ENCODE measurements around the gene ABITRAM. TPM values are rescaled to one million over a fixed set of nuclear protein-coding genes. Genes with fewer than 3 reads are reported as not detected.

The ABITRAM gene
- total RNA-seq, 1 experiment from 2014 or later = 22.5 TPM

DNA sequence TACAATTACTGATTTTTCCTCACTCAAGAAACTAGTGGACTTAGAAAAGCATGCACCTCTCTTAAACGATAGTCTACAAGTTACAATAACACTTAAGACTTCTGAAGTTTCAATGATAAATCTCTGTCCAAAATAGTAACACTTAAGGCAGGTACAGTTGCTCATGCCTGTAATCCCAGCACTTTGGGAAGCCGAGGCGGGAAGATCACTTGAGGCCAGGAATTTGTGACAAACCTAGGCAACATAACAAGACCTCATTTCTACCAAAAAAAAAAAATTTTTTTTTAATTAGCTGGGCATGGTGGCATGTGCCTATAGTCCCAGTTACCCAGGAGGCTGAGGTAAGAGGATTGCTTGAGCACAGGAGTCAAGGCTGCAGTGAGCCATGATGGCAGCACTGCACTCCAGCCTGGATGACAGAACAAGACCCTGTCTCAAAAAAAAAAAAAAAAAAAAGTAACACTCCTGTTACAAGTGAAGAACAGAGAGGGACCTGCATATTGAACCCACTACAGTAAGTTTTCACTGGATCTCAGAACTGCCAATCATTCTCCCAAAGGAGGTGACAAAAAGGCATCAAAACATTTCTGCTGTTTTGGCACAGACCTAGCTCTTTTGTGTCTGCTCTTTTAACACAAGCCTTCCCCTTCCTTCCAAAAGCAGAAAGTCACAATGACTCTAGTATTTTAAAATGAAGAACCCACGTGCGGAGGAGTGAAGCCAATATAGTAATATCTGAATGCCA, 3.5 kb downstream of the ABITRAM start:
- Histone ChIP-seq H3K9me2 (replicated peaks; ENCODE audit: insufficient read depth, low read length) (no peaks in the 10 kb centered on the region), H3K9ac (ENCODE audit: low read length) (no peak overlapping the region), H3K36me3 (ENCODE audit: insufficient read depth, low read length) (peaks cover 18% of the 10 kb centered on the region; the same call in 1 of the 2 replicates), H2AFZ (ENCODE audit: low read length) (no peak overlapping the region), H3K79me2 (ENCODE audit: low read length) (peaks cover 44% of the 10 kb centered on the region), H4K20me1 (ENCODE audit: insufficient read depth, low read depth, low read length) (no peaks in the 10 kb centered on the region), H3K27me3 (ENCODE audit: low read length) (no peaks in the 10 kb centered on the region), H3K4me1 (ENCODE audit: low read length) (peaks cover 18% of the 10 kb centered on the region), H3K4me3 (ENCODE audit: low read length) (no peak overlapping the region), H3K9me3 (ENCODE audit: low read length) (no peaks in the 10 kb centered on the region), H3K27ac (ENCODE audit: low read length) (no peak overlapping the region), H3K4me2 (ENCODE audit: low read depth, low read length, poor library complexity, severe bottlenecking) (no peak overlapping the region)
- DNase-seq = no peak

DNA sequence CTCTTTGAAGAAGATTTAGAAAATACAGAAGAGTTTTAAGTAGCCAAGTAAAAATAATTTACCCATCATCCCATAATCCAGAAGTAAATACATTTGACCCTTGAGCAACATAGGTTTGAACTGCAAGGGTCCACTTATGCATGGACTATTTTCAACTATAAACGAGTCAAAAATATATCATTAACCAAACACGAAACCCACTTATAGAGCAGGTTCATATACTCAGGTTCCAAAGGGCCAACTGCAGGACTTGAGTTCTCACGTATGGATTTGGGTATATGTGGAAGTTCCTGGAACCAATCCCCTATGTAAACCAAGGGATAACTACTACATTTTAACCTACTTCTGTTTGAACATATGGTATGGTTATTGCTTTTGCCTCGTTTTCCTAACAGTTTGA, 5.8 kb downstream of the ABITRAM start:
- no peak overlapping the region for H3K9ac ChIP-seq (ENCODE audit: low read length)
- DNase-seq = no peak
- H3K36me3 ChIP-seq (ENCODE audit: insufficient read depth, low read length) = peaks cover 27% of the 10 kb centered on the region; the same call in 1 of the 2 replicates
- no peaks in the 10 kb centered on the region for H3K9me2 ChIP-seq (replicated peaks; ENCODE audit: insufficient read depth, low read length)
- no peaks in the 10 kb centered on the region for H3K9me3 ChIP-seq (ENCODE audit: low read length)
- H4K20me1 ChIP-seq (ENCODE audit: insufficient read depth, low read depth, low read length) = no peaks in the 10 kb centered on the region
- H3K27me3 ChIP-seq (ENCODE audit: low read length) = no peaks in the 10 kb centered on the region
- H3K4me1 ChIP-seq (ENCODE audit: low read length) = peaks cover 14% of the 10 kb centered on the region
- no peak overlapping the region for H3K4me2 ChIP-seq (ENCODE audit: low read depth, low read length, poor library complexity, severe bottlenecking)
- peaks cover 27% of the 10 kb centered on the region for H3K79me2 ChIP-seq (ENCODE audit: low read length)
- H3K4me3 ChIP-seq (ENCODE audit: low read length) = no peak overlapping the region
- H3K27ac ChIP-seq (ENCODE audit: low read length) = no peak overlapping the region
- no peak overlapping the region for H2AFZ ChIP-seq (ENCODE audit: low read length)

DNA sequence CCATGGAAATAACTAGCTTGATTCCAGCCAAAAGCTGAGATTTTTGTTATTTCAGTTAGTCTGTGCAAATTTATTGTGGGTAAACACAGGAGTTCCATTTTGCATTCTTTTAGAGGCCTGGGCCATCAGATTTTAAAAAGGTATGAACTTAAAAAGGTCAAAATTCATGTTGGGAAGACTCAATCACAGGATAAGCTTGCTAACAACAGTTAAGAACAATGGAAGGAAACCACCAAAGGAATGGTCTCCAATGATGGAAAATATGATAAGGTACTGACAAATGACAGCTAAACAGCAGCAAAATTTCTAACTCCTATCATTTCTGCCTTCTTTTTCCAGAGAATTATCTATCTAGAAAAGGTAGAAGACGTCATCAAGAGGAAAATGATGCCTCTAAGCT, 16.0 kb downstream of the ABITRAM start:
- Histone ChIP-seq H3K4me1 (ENCODE audit: low read length) (peaks cover 5% of the 10 kb centered on the region; the same call in 1 of the 2 replicates), H3K4me3 (ENCODE audit: low read length) (no peak overlapping the region), H2AFZ (ENCODE audit: low read length) (no peak overlapping the region), H3K4me2 (ENCODE audit: low read depth, low read length, poor library complexity, severe bottlenecking) (no peak overlapping the region), H3K79me2 (ENCODE audit: low read length) (no peaks in the 10 kb centered on the region), H3K27me3 (ENCODE audit: low read length) (no peaks in the 10 kb centered on the region), H3K9me2 (replicated peaks; ENCODE audit: insufficient read depth, low read length) (no peaks in the 10 kb centered on the region), H4K20me1 (ENCODE audit: insufficient read depth, low read depth, low read length) (no peaks in the 10 kb centered on the region), H3K36me3 (ENCODE audit: insufficient read depth, low read length) (peaks cover 16% of the 10 kb centered on the region; the same call in 1 of the 2 replicates), H3K27ac (ENCODE audit: low read length) (no peak overlapping the region), H3K9ac (ENCODE audit: low read length) (no peak overlapping the region), H3K9me3 (ENCODE audit: low read length) (no peaks in the 10 kb centered on the region)
- DNase-seq = no peak

DNA sequence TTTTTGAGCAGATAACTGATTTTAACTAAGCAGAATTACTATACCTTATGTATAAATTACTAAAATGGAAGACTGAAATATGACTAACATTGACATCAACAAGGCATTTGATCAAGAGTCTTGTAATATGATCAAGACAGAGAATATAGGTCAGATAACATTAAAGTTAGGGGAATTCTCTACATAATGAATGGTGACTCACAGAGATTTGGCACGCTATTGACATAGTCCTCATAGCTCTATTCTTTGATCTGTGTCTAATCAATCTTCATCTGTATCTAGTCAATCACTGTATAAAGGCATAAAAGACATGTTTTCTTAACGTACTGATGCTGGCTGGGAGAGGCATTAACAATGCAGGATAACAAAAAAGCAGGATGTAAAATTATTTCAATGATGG, 17.4 kb downstream of the ABITRAM start:
- Histone ChIP-seq H3K9me3 (ENCODE audit: low read length) (no peaks in the 10 kb centered on the region), H2AFZ (ENCODE audit: low read length) (no peak overlapping the region), H4K20me1 (ENCODE audit: insufficient read depth, low read depth, low read length) (no peaks in the 10 kb centered on the region), H3K4me2 (ENCODE audit: low read depth, low read length, poor library complexity, severe bottlenecking) (no peak overlapping the region), H3K79me2 (ENCODE audit: low read length) (no peaks in the 10 kb centered on the region), H3K9me2 (replicated peaks; ENCODE audit: insufficient read depth, low read length) (no peaks in the 10 kb centered on the region), H3K27ac (ENCODE audit: low read length) (no peak overlapping the region), H3K36me3 (ENCODE audit: insufficient read depth, low read length) (peaks cover 16% of the 10 kb centered on the region; the same call in 1 of the 2 replicates), H3K4me1 (ENCODE audit: low read length) (peaks cover 5% of the 10 kb centered on the region; the same call in 1 of the 2 replicates), H3K27me3 (ENCODE audit: low read length) (no peaks in the 10 kb centered on the region), H3K9ac (ENCODE audit: low read length) (no peak overlapping the region), H3K4me3 (ENCODE audit: low read length) (no peak overlapping the region)
- no peak for DNase-seq

DNA sequence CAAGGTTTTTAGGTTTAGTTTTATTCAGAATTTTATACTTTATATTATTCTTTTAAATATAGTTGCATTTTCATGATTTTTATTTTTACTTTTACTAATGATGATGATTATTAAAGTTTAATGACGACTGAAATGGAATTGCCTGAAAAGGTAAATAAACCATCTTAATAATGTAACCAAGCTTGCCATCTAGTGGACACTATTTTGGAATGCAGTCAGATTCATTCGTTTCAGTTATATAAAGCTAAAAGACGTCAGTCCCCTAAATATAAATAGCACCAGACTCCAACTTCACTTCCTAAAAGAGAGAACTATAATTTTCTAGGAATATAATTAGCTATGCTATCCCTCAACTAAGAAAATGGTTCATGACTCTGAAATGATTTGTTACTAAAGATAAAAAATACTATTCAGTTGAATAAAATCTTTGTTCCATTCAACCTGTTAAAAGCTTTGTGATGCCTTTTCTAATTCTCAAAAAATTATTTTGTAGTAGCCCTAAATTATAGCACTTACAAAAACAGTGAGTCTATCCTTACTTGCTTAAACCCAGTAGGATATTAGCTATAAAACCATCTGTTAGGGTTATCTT, 19.9 kb downstream of the ABITRAM start:
- no peak overlapping the region for H3K4me2 ChIP-seq (ENCODE audit: low read depth, low read length, poor library complexity, severe bottlenecking)
- DNase-seq = peak; percentile 80

DNA sequence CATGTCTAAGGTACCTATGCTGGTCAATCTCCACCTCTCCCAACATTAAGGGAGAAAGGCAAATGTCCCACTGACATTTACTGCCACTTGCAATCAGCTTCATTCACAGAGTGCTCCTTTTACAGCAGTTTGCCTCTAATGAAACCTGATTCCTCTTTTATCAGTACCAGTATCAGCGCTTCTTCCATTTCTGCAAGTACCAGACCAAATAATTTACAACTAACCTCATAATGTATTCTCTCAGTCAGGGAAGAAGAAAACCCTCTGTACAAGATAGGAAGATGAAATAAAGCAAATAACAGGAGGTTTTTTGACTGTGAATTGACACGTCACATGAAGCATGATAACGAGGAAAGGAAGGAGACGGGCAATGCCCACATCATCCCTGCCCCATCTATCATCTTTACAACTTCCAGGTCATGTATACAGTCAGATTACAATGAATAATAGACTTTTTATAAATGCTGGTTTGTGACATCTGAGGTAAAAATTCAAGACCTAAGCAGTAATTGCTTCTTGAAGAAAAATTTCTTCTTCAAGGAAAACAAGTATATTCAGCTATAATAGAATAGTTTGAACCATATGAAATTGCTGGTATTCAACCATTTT, 21.9 kb downstream of the ABITRAM start:
- Histone ChIP-seq H3K4me1 (ENCODE audit: low read length) (peaks cover 5% of the 10 kb centered on the region; the same call in 1 of the 2 replicates), H3K9me3 (ENCODE audit: low read length) (no peaks in the 10 kb centered on the region), H3K9me2 (replicated peaks; ENCODE audit: insufficient read depth, low read length) (no peaks in the 10 kb centered on the region), H3K27me3 (ENCODE audit: low read length) (no peaks in the 10 kb centered on the region), H3K9ac (ENCODE audit: low read length) (no peak overlapping the region), H4K20me1 (ENCODE audit: insufficient read depth, low read depth, low read length) (no peaks in the 10 kb centered on the region), H2AFZ (ENCODE audit: low read length) (no peak overlapping the region), H3K4me3 (ENCODE audit: low read length) (no peak overlapping the region), H3K79me2 (ENCODE audit: low read length) (no peaks in the 10 kb centered on the region), H3K36me3 (ENCODE audit: insufficient read depth, low read length) (peaks cover 8% of the 10 kb centered on the region; the same call in 1 of the 2 replicates), H3K27ac (ENCODE audit: low read length) (no peak overlapping the region), H3K4me2 (ENCODE audit: low read depth, low read length, poor library complexity, severe bottlenecking) (no peak overlapping the region)
- no peak for DNase-seq

More for the DNA sequence above, 19.9 kb downstream of the ABITRAM start:
- Histone ChIP-seq H3K9me2 (replicated peaks; ENCODE audit: insufficient read depth, low read length) (no peaks in the 10 kb centered on the region), H3K79me2 (ENCODE audit: low read length) (no peaks in the 10 kb centered on the region), H2AFZ (ENCODE audit: low read length) (no peak overlapping the region), H3K9me3 (ENCODE audit: low read length) (no peaks in the 10 kb centered on the region), H3K4me3 (ENCODE audit: low read length) (no peak overlapping the region), H3K4me1 (ENCODE audit: low read length) (peaks cover 5% of the 10 kb centered on the region; the same call in 1 of the 2 replicates), H3K27me3 (ENCODE audit: low read length) (no peaks in the 10 kb centered on the region), H3K36me3 (ENCODE audit: insufficient read depth, low read length) (peaks cover 8% of the 10 kb centered on the region; the same call in 1 of the 2 replicates), H3K27ac (ENCODE audit: low read length) (no peak overlapping the region), H4K20me1 (ENCODE audit: insufficient read depth, low read depth, low read length) (no peaks in the 10 kb centered on the region), H3K9ac (ENCODE audit: low read length) (no peak overlapping the region)

DNA sequence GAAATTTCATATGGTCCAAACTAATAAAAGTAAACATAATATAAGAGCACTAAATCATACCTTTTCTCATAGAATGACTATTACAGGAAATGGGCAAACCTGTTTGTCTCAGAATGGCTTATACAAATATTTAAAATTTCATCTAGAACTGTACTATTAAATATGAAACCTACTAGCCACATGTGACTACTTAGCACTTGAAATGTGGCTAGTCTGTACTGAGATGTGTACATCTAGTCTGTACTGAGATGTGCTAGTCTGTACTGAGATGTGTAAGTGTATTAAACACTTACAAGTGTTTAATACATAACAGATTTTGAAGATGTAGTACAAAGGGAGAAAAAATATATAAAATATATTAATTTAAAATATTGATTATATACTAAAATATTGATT, 22.4 kb downstream of the ABITRAM start:
- Histone ChIP-seq H3K4me2 (ENCODE audit: low read depth, low read length, poor library complexity, severe bottlenecking) (no peak overlapping the region), H3K27ac (ENCODE audit: low read length) (no peak overlapping the region), H3K27me3 (ENCODE audit: low read length) (no peaks in the 10 kb centered on the region), H3K9me3 (ENCODE audit: low read length) (no peaks in the 10 kb centered on the region), H3K9ac (ENCODE audit: low read length) (no peak overlapping the region), H3K9me2 (replicated peaks; ENCODE audit: insufficient read depth, low read length) (no peaks in the 10 kb centered on the region), H2AFZ (ENCODE audit: low read length) (no peak overlapping the region), H3K79me2 (ENCODE audit: low read length) (no peaks in the 10 kb centered on the region), H3K4me3 (ENCODE audit: low read length) (no peak overlapping the region), H3K4me1 (ENCODE audit: low read length) (peaks cover 5% of the 10 kb centered on the region; the same call in 1 of the 2 replicates), H3K36me3 (ENCODE audit: insufficient read depth, low read length) (peaks cover 3% of the 10 kb centered on the region; the same call in 1 of the 2 replicates), H4K20me1 (ENCODE audit: insufficient read depth, low read depth, low read length) (no peaks in the 10 kb centered on the region)
- DNase-seq = no peak

DNA sequence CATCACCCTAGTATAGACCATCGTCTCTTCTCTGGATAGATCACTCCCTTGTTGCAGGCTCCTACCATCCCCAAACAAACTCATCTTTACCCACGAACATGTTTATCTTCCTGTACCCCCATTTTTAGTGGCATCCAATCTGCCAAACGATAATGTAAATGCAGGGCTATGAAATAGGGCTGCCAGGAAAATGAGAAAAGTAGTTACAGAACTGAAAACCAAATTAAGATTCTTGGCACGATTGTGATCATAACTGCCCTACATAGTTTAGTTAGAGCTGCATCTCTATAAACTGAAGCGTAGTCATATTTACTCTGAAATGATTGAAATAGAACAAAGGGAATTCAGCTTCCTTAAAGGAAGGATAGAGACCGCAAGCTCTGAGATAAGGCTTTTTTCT, 26.1 kb downstream of the ABITRAM start:
- Histone ChIP-seq H3K36me3 (ENCODE audit: insufficient read depth, low read length) (peaks cover 4% of the 10 kb centered on the region; the same call in 1 of the 2 replicates), H2AFZ (ENCODE audit: low read length) (no peak overlapping the region), H3K4me1 (ENCODE audit: low read length) (no peaks in the 10 kb centered on the region), H3K9me2 (replicated peaks; ENCODE audit: insufficient read depth, low read length) (no peaks in the 10 kb centered on the region), H3K79me2 (ENCODE audit: low read length) (no peaks in the 10 kb centered on the region), H4K20me1 (ENCODE audit: insufficient read depth, low read depth, low read length) (no peaks in the 10 kb centered on the region), H3K4me2 (ENCODE audit: low read depth, low read length, poor library complexity, severe bottlenecking) (no peak overlapping the region), H3K27ac (ENCODE audit: low read length) (no peak overlapping the region), H3K4me3 (ENCODE audit: low read length) (no peak overlapping the region), H3K9ac (ENCODE audit: low read length) (no peak overlapping the region), H3K27me3 (ENCODE audit: low read length) (no peaks in the 10 kb centered on the region), H3K9me3 (ENCODE audit: low read length) (no peaks in the 10 kb centered on the region)
- no peak for DNase-seq
